ENCODE results near the gene RPS3A. TPM values are rescaled to one million over a fixed set of nuclear protein-coding genes. Genes with fewer than 3 reads are reported as not detected.
A peak's percentile ranks its signal among the peaks of the same experiment; 100 is the strongest.

RPS3A gene
- total and polyA plus RNA-seq, 9 of the 15 experiments (the other 6 are each of a cell fraction or from before 2014, with no cell fraction given): 2,102 to 5,488 (median 3,554) TPM

DNA sequence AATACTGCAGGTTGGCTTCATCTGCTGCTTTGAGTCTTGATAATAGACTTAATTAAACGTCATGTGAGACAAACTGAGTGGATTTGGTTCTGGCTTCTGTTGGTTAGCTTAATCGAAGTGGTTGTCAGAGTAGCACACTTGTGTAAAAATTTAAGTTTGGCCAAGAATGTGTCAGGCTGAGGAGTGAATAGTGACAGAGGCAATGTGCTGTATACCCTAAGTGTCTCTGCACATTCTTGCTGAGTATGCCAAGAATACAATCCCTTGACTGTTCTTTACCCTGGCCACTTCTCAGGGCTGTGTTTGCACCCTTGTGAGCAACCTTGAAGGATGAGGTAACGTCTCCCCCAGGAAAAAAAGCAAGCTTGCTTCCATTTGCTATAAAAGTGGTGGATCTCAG lies 14.9 kb downstream of the RPS3A start:
- ChIA-PET CTCF (ENCODE audit: low intra/inter-chr PET ratio) (no interaction called here), POLR2A (interaction anchor here (0.6 to 3.7 kb wide), 4 partner anchors 10 to 820 kb away, joined by 3 to 20 read pairs (median 3); no protein-coding TSS in a partner anchor)
- DNase-seq (ENCODE audit: extremely low read depth in 1 of 4, low spot score in 3 of 4): no peak
- Histone ChIP-seq H3K9ac (ENCODE audit: insufficient read depth in 1 of 2, low read depth in 2 of 2, low read length in 2 of 2) (no peak overlapping the region), H3K9me3 (replicated peaks; ENCODE audit: control insufficient read depth, insufficient read depth, low read depth, low read length) (no peaks in the 10 kb centered on the region), H4K20me1 (replicated peaks; ENCODE audit: control insufficient read depth, insufficient read depth, low read length) (no peaks in the 10 kb centered on the region), H3K4me1 (replicated peaks in 1 of 2; ENCODE audit: control insufficient read depth in 2 of 2, insufficient read depth in 2 of 2, low read length in 2 of 2) (no peaks in the 10 kb centered on the region), H3K79me2 (ENCODE audit: control insufficient read depth, insufficient read depth, low read length) (no peaks in the 10 kb centered on the region), H3K27me3 (ENCODE audit: control insufficient read depth in 2 of 2, insufficient read depth in 2 of 2, low read length in 2 of 2) (no peaks in the 10 kb centered on the region), H3K9me1 (ENCODE audit: control insufficient read depth, insufficient read depth, low read length) (no peaks in the 10 kb centered on the region), H3K4me3 (no peak overlapping the region), H3K36me3 (ENCODE audit: control insufficient read depth, insufficient read depth, low read length) (peaks cover 13% of the 10 kb centered on the region; the same call in 1 of the 3 replicates), H3K27ac (ENCODE audit: extremely low read depth, low read depth, low read length) (no peak overlapping the region), H2AFZ (ENCODE audit: low read depth, low read length) (no peak overlapping the region), H3K4me2 (ENCODE audit: insufficient read depth, low read length) (no peak overlapping the region)
- no TSS peak for BruUV-seq (replicated peaks)
- FAIRE-seq: no peak
- TF ChIP-seq ESRRA (IDR thresholded peaks at IDR 0.05; ENCODE audit: borderline replicate concordance, low read depth) (no peak), GABPB1 (CRISPR knock-in tag; IDR thresholded peaks at IDR 0.05) (no peak), POLR2A (conservative IDR thresholded peaks at IDR 0.05) (0 out of 2 replicates have a peak, but pooled peaks have one; percentile 48)
- ATAC-seq: no peak; the same call in 1 of the 3 replicates
- 8% methylated on average over 3 of the region's 3 CpGs for WGBS (ENCODE audit: insufficient coverage, low coverage, missing lambda C conversion rate)
- in situ Hi-C loops (cut with MboI): loop anchor here (10.0 kb wide), 1 partner anchor 500 kb away; no protein-coding TSS in a partner anchor
- intact Hi-C loops (cut with micrococcal nuclease): loop anchor here (10.0 kb wide), 1 partner anchor 530 kb away; no protein-coding TSS in a partner anchor

GRCh38 chr4:151114986-151115385 lies 15.6 kb downstream of the RPS3A start:
- intact Hi-C loops (cut with micrococcal nuclease): loop anchor here (5.0 to 10.0 kb wide), 4 partner anchors 52 to 530 kb away; partner anchors contain the start of gene PRSS48
- no peak overlapping the region for H3K4me2 ChIP-seq (ENCODE audit: insufficient read depth, low read length)
- TF ChIP-seq ATF3 (IDR thresholded peaks at IDR 0.05): peak; percentile 23; the same call in 1 of the 2 replicates
- TF ChIP-seq ATF3 (CRISPR knock-in tag; conservative IDR thresholded peaks at IDR 0.05): no peak
- TF ChIP-seq JUN (IDR thresholded peaks at IDR 0.05; ENCODE audit: borderline replicate concordance, low read depth, low read length): no peak
- TF ChIP-seq JUN (CRISPR knock-in tag; IDR thresholded peaks at IDR 0.05; ENCODE audit: borderline replicate concordance): no peak
- ChIA-PET CTCF (ENCODE audit: low intra/inter-chr PET ratio) (no interaction called here), POLR2A (interaction anchor here (0.6 to 3.7 kb wide), 5 partner anchors 11 to 1182 kb away, joined by 3 to 20 read pairs (median 3); no protein-coding TSS in a partner anchor)
- no peaks in the 10 kb centered on the region for H3K27me3 ChIP-seq (ENCODE audit: control insufficient read depth in 2 of 2, insufficient read depth in 2 of 2, low read length in 2 of 2)
- DNase-seq (ENCODE audit: extremely low read depth in 1 of 4, low spot score in 3 of 4) (no peak), FAIRE-seq (no peak), ATAC-seq (no peak)
- BruUV-seq (replicated peaks): no TSS peak
- 86% methylated on average over 5 of the region's 5 CpGs for WGBS (ENCODE audit: insufficient coverage, low coverage, missing lambda C conversion rate)
- no peak overlapping the region for H3K4me3 ChIP-seq
- H3K9me3 ChIP-seq (replicated peaks; ENCODE audit: control insufficient read depth, insufficient read depth, low read depth, low read length): no peaks in the 10 kb centered on the region
- no peaks in the 10 kb centered on the region for H3K79me2 ChIP-seq (ENCODE audit: control insufficient read depth, insufficient read depth, low read length)
- H2AFZ ChIP-seq (ENCODE audit: low read depth, low read length): no peak overlapping the region
- no peaks in the 10 kb centered on the region for H3K9me1 ChIP-seq (ENCODE audit: control insufficient read depth, insufficient read depth, low read length)
- H4K20me1 ChIP-seq (replicated peaks; ENCODE audit: control insufficient read depth, insufficient read depth, low read length): no peaks in the 10 kb centered on the region
- in situ Hi-C loops (cut with MboI): loop anchor here (10.0 kb wide), 1 partner anchor 500 kb away; no protein-coding TSS in a partner anchor
- H3K9ac ChIP-seq (ENCODE audit: insufficient read depth in 1 of 2, low read depth in 2 of 2, low read length in 2 of 2): no peak overlapping the region
- no peak overlapping the region for H3K27ac ChIP-seq (ENCODE audit: extremely low read depth, low read depth, low read length)
- H3K36me3 ChIP-seq (ENCODE audit: control insufficient read depth, insufficient read depth, low read length): peaks cover 10% of the 10 kb centered on the region; the same call in 1 of the 3 replicates
- H3K4me1 ChIP-seq (replicated peaks in 1 of 2; ENCODE audit: control insufficient read depth in 2 of 2, insufficient read depth in 2 of 2, low read length in 2 of 2): no peaks in the 10 kb centered on the region
